Heart right ventricle (tissue), 16 donors: ENCODE measurements around the gene DOCK9. TPM values are rescaled to one million over a fixed set of nuclear protein-coding genes. Genes with fewer than 3 reads are reported as not detected.

Source experiments
- ATAC-seq, 8 donors: fragments of 200-7000 bp; cut with Tn5 transposase; one replicate each; pipeline ENCODE4 v1.9.1; 2020; ENCODE audit warnings: mild to moderate bottlenecking in 8 of 8, moderate library complexity in 8 of 8, moderate number of reproducible peaks in 1 of 8
- DNase-seq, 2 donors: peaks; one replicate each; pipeline ENCODE4 v3.0.0-alpha.2; 2020
- H3K27ac ChIP-seq, 10 donors: fragments of 200-600 bp; sonication (generic) in 2 of 10; one replicate each; pipeline versions ENCODE4 v1.5.0 to v1.8.0; 2020 to 2022; ENCODE audit warnings: mild to moderate bottlenecking in 3 of 10
- H3K27me3 ChIP-seq, 7 donors: fragments of 200-600 bp; one replicate each; pipeline ENCODE4 v1.8.0; 2021 to 2022; ENCODE audit warnings: mild to moderate bottlenecking in 2 of 7
- H3K36me3 ChIP-seq, 9 donors: fragments of 200-600 bp; sonication (generic) in 1 of 9; one replicate each; pipeline versions ENCODE4 v1.5.0 to v1.8.0; 2020 to 2022; ENCODE audit warnings: mild to moderate bottlenecking in 2 of 9
- H3K4me1 ChIP-seq, 9 donors: fragments of 200-600 bp; sonication (generic) in 1 of 9; one replicate each; pipeline versions ENCODE4 v1.5.0 to v1.8.0; 2020 to 2022; ENCODE audit warnings: mild to moderate bottlenecking in 4 of 9
- H3K4me3 ChIP-seq, 10 donors: fragments of 200-600 bp; sonication (generic) in 2 of 10; one replicate each; pipeline versions ENCODE4 v1.5.0 to v1.8.0; 2020 to 2022; ENCODE audit warnings: mild to moderate bottlenecking in 7 of 10, moderate library complexity in 2 of 10
- H3K9me3 ChIP-seq, 11 donors: fragments of 200-600 bp in 10 of 11; sonication (generic) in 2 of 11; one replicate each; pipeline versions ENCODE4 v1.5.0 to v1.8.0; 2013 to 2022; ENCODE audit warnings: mild to moderate bottlenecking in 2 of 11, control low read depth in 1 of 11, moderate library complexity in 1 of 11
- CTCF ChIP-seq, 9 donors: fragments of 200-600 bp; sonication (generic) in 2 of 9; IDR thresholded peaks; one replicate each; pipeline versions ENCODE4 v1.5.0 to v1.8.0; 2021 to 2022; ENCODE audit warnings: antibody characterized with exemption in 9 of 9, mild to moderate bottlenecking in 5 of 9, moderate library complexity in 1 of 9
- WGBS, 2 donors: extraction: QIAGEN DNeasy Blood & Tissue Kit; methylation state at CpG; one replicate each; pipeline ENCODE4 v1.1.7; 2013; ENCODE audit warnings: inconsistent platforms in 1 of 2; 5-methylcytosine and 5-hydroxymethylcytosine counted together
- intact Hi-C, 10 donors: fragments of 100-400 bp; cut with DNase I; formaldehyde crosslinking; loops; one replicate each; pipeline versions ENCODE4 v1.11.1 to v1.14.2; 2022
- polyA plus RNA-seq, 2 donors: library from polyadenylated mRNA; stranded (reverse); fragments of 200-250 nt; gene quantifications; one replicate each; pipeline ENCODE4 v1.2.3, GENCODE V29; 2013
- total RNA-seq, 10 donors: library from RNA; stranded (reverse); fragmentation: NEBNext Ultra II Directional in 3 of 10; extraction: Animal tissue kit (Norgen Biotek cat#: 25700) in 3 of 10; gene quantifications; one replicate each; pipeline versions ENCODE4 v1.2.1 to v1.2.4, GENCODE V29; 2021 to 2023
- donor health status: Arrhythmogenic right ventricular cardiomyopathy.
- donor health status: ischemic (EF 13 %, LVEDD 7.1; RV severe dilation, severe dysfunction).
- donor health status: healthy with polysubstance abuse.
- donor health status: DM: no; HTN: yes; CAD: no.
- donor health status: DM: no; HTN: no; CAD: no.
- donor health status: ischemic (EF 25% LVEDD 6.9; RV normal size, moderate dysfunction).
- donor health status: ischemic (EF 25% LVEDD 5.7; RV mildly dilated, moderate dysfunction).
- donor health status: healthy.
- donor health status: DM: yes; HTN: yes; CAD: no.
- donor health status: Ischemic cardiomyopathy.
- donor health status: ischemic (EF 35%, LVEDD 5.7; RV mildly dilated, moderate dysfunction).
- donor health status: nonischemic (EF 11% LVEDD 7.7; RV severe dilation, severe dysfunction).
- donor health status: DM: yes; HTN: yes; CAD: no.
- donor health status: PGD.
- donor health status: ischemic (EF 29% LVEDD 5.4; RV normal size, mild dysfunction).
- donor health status: nonischemic (EF 23%, LVEDD 6.1; RV moderate dilation, normal function).

The DOCK9 gene
- total and polyA plus RNA-seq, 12 donors, result 31.6 to 73.7 (median 43.4) TPM

- H3K4me3 ChIP-seq, result no peak overlapping the region
- H3K9me3 ChIP-seq, result no peaks in the 10 kb centered on the region
- H3K4me1 ChIP-seq, result peaks cover 0 to 10% (median 0%) of the 10 kb centered on the region in 9 donors
- no peak overlapping the region for H3K27ac ChIP-seq
- WGBS, 2 donors, result 95 to 96% methylated on average over 10 of the region's 10 CpGs
- ATAC-seq, result no peak
- no peak for TF ChIP-seq CTCF (IDR thresholded peaks at IDR 0.05)
- no peaks in the 10 kb centered on the region for H3K27me3 ChIP-seq
- intact Hi-C loops, result loop anchor here in 1 of 10 donors (5.0 kb wide), 1 partner anchor 958 kb away; no protein-coding TSS in a partner anchor
- DNase-seq, result no peak
- peaks cover 0 to 100% (median 18%) of the 10 kb centered on the region in 9 donors for H3K36me3 ChIP-seq
Measured at GRCh38 chr13:98803921-98804320, 173.9 kb downstream of the DOCK9 start.

- peaks cover 0 to 100% (median 18%) of the 10 kb centered on the region in 9 donors for H3K36me3 ChIP-seq
- ATAC-seq (peak in 1 of 8 donors; percentile 26), DNase-seq (no peak)
- H3K4me3 ChIP-seq, result no peak overlapping the region
- no peak overlapping the region for H3K27ac ChIP-seq
- intact Hi-C loops, result loop anchor here in 1 of 10 donors (5.0 kb wide), 1 partner anchor 959 kb away; no protein-coding TSS in a partner anchor
- WGBS, 2 donors, result 88 to 91% methylated on average over 7 of the region's 7 CpGs
- peaks cover 0 to 10% (median 0%) of the 10 kb centered on the region in 9 donors for H3K4me1 ChIP-seq
- no peak for TF ChIP-seq CTCF (IDR thresholded peaks at IDR 0.05)
- H3K9me3 ChIP-seq, result no peaks in the 10 kb centered on the region
- H3K27me3 ChIP-seq, result no peaks in the 10 kb centered on the region
Measured at GRCh38 chr13:98803111-98803561, 174.7 kb downstream of the DOCK9 start.

- H3K27ac ChIP-seq, result peak overlapping the region in 1 of 10 donors; percentile 33
- H3K9me3 ChIP-seq, result no peaks in the 10 kb centered on the region
- DNase-seq, result no peak
- H3K27me3 ChIP-seq, result no peaks in the 10 kb centered on the region
- ATAC-seq, result peak in 1 of 8 donors; percentile 16
- intact Hi-C loops, result loop anchor here in 1 of 10 donors (5.0 kb wide), 1 partner anchor 960 kb away; no protein-coding TSS in a partner anchor
- H3K4me3 ChIP-seq, result no peak overlapping the region
- peaks cover 0 to 100% (median 22%) of the 10 kb centered on the region in 9 donors for H3K36me3 ChIP-seq
- no peak for TF ChIP-seq CTCF (IDR thresholded peaks at IDR 0.05)
- H3K4me1 ChIP-seq, result peaks cover 0 to 10% (median 0%) of the 10 kb centered on the region in 9 donors
- 96 to 98% methylated on average over 4 of the region's 4 CpGs for WGBS, 2 donors
Measured at GRCh38 chr13:98802559-98802958, 175.3 kb downstream of the DOCK9 start.

GRCh38 chr13:98801626-98802418 lies 176.0 kb downstream of the DOCK9 start:
- intact Hi-C loops, result loop anchor here in 1 of 10 donors (5.0 kb wide), 1 partner anchor 960 kb away; no protein-coding TSS in a partner anchor
- ATAC-seq (peak in 5 of 8 donors; percentile 31 to 58 (median 50)), DNase-seq (no peak)
- Histone ChIP-seq H3K9me3 (no peaks in the 10 kb centered on the region), H3K27ac (peak overlapping the region in 2 of 10 donors; percentile 15 to 33), H3K4me3 (no peak overlapping the region), H3K4me1 (peaks cover 0 to 10% (median 0%) of the 10 kb centered on the region in 9 donors), H3K27me3 (no peaks in the 10 kb centered on the region), H3K36me3 (peaks cover 0 to 100% (median 23%) of the 10 kb centered on the region in 9 donors)
- 73 to 77% methylated on average over 10 of the region's 10 CpGs for WGBS, 2 donors
- TF ChIP-seq CTCF (IDR thresholded peaks at IDR 0.05), result no peak
